AG08396 (cell line): ENCODE results near the gene ZFPM1.

Experiments used
- DNase-seq: peaks from one replicate; pipeline ENCODE4 v3.0.0; 2012; ENCODE audit warnings: low spot score, mixed read lengths

Gene ZFPM1

DNA sequence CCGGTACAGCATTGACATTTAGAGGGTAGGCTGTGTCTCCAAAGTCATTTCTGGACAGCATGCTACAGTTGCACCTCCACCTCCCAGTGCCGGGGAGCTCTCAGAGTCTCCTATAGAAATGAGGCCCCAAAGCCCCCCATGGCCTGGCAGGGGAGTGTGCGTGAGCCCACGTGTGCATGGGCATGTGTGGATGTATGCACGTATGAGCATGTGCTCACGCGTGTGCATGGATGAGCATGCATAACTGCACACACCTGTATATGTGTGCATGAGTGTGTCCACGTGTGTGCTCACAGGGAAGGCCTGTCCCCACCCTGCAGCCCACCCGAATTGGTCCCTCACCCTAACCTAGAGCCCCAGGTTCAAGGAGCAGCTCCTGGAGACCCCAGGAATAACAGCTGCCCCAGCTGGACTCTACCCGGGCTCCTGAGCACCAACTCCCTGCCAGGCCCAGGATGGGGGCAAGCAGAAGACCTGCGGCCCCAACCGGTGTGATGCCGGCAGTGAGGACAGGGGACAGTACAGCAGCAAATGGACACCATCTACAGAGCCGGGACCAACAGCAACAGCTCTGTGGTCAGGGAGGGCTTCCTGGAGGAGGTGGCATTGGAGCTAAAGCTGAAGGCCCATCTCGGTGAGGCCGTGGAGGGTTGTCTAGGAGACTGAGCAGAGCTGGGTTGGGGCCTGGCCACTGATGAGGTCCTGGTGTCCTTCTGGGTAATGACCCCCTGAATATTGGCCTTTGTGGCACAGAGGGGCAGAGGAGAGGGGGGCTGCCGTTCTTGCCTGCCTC lies 35.2 kb upstream of the ZFPM1 start:
- no peak for DNase-seq

DNA sequence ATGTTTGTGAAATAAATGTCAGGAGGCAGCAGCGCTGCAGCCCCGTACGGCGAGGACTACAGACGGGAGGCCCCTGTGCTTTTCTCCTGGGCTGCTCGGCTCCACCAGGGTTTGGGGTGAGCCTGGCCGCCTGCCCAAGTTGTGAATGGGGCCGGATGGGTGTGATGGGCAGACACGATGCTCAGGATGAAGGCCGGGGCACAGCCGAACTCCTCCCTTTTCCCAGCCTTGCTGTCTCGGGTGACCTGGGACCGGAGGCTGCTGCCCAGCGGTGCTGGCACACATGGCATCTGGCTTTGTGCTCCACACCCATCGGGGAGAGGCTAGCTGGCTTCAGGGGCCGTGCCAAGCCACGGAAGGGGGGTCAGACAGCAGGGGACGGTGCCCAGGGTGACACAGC lies 34.2 kb upstream of the ZFPM1 start:
- no peak for DNase-seq

- DNase-seq: no peak
These were observed 33.3 kb upstream of the ZFPM1 start for GRCh38 chr16:88419790-88420189.

DNA sequence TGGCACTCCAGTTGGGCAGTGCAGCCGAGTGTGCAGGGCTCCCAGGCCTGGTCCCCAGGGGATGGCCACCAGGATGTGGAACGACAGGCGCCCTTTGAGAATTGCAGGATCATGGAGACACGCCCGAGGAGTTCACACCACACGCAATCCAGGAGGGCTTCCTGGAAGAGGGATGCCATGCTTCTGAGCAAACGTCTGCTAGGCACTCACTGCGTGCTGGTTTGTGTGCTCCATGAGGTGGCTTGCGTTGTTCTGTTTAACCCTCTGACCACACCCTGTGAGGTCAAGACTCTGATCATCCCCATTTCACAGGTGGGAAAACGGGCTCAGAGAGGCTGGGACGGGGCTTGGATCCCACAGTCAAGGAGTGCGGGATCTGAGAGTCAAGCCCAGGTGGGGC lies 32.6 kb upstream of the ZFPM1 start:
- DNase-seq: no peak

GRCh38 chr16:88421301-88421700 lies 31.8 kb upstream of the ZFPM1 start:
- DNase-seq: no peak

- no peak for DNase-seq
These were observed 31.1 kb upstream of the ZFPM1 start for GRCh38 chr16:88421871-88422433.

GRCh38 chr16:88422733-88423447 lies 30.2 kb upstream of the ZFPM1 start:
- no peak for DNase-seq

DNA sequence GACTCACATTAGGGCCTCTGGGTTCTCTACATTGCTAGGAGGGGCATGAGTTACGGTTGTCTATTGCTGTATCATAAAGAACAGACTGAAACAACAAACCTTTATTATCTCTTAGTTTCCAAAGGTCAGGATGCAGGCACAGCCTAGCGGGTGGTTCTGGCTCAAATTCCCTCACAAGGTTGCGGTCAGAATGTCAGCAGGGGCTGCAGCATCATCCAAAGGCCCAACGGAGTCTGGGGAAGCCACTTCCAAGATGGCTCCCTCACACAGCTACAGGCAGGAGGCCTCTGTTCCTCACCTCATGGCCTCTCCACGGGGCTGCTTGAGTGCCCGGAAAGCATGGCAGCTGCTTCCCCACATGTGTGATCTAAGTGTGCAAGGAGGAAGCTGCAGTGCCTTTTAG lies 29.6 kb upstream of the ZFPM1 start:
- DNase-seq: no peak

DNA sequence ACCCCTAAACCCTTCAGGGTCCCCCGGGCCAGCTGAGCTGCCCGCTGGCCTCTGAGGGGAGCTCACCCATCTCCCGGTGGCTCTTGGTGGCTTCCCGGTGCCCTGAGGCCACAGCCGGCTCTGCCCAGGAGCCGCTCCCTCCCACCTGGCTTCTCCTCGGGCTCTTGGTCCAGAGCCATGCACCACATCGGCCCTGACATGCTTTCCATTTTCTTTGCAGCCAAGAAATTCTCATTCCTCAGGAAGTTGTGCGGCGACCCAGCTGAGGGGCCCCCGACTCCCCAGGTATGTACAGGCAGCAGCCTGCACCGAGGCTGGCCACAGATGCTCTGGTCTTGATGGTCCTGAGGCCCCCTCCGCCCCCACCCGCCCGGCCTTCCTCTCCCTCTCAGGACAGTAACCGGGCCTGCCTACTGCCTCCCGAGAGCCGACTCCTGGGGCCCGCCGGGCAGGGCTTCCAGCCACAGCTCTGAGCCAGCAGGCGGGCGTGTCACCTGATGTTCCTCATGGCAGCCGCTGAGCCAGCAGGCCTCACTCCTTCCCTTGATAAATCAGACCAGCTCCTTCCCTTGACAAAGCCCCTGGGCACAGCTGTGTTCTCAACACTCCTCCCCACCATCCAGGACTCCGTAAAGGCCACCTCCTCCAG lies 28.4 kb upstream of the ZFPM1 start:
- DNase-seq: no peak

GRCh38 chr16:88426018-88426417 lies 27.1 kb upstream of the ZFPM1 start:
- DNase-seq: no peak

DNA sequence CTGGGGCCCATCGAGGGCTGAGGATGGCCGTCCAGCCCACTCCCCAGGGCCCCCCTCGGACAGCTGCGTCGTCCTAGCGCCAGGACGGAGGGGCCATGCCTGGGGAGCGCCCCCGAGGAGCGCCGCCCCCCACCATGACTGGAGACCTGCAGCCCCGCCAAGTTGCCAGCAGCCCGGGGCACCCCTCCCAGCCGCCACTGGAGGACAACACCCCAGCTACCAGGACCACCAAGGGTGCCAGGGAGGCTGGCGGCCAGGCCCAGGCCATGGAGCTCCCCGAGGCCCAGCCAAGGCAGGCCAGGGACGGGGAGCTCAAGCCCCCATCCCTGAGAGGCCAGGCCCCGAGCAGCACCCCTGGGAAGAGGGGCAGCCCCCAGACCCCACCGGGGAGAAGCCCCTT lies 25.7 kb upstream of the ZFPM1 start:
- DNase-seq: no peak

DNA sequence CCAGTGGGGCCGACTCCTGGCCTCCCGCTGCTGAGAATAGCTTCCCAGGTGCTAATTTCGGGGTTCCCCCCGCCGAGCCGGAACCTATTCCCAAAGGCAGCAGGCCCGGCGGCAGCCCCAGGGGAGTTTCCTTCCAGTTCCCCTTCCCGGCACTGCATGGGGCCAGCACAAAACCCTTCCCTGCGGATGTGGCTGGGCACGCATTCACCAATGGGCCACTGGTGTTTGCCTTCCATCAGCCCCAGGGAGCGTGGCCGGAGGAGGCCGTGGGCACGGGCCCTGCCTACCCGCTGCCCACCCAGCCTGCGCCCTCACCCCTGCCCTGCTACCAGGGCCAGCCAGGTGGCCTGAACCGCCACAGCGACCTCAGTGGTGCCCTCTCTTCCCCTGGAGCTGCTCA lies 24.9 kb upstream of the ZFPM1 start:
- DNase-seq: no peak

DNA sequence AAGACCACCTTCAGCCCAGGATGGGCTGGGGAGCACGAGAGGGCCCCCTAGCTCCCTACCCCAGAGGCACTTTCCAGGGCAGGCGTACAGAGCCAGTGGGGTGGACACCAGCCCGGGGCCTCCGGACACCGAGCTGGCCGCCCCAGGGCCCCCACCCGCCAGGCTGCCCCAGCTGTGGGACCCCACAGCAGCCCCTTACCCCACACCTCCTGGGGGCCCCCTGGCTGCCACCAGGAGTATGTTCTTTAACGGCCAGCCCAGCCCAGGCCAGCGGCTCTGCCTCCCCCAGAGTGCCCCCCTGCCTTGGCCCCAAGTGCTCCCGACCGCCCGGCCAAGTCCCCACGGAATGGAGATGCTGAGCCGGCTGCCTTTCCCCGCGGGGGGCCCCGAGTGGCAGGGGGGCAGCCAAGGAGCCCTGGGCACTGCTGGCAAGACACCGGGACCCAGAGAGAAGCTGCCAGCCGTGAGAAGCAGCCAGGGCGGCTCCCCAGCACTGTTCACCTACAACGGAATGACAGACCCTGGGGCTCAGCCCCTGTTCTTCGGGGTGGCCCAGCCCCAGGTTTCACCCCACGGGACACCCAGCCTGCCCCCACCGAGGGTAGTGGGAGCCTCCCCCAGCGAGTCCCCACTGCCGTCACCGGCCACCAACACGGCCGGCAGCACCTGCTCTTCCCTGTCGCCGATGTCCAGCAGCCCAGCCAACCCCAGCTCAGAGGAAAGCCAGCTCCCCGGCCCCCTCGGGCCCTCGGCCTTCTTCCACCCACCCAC lies 24.3 kb upstream of the ZFPM1 start:
- DNase-seq: no peak

DNA sequence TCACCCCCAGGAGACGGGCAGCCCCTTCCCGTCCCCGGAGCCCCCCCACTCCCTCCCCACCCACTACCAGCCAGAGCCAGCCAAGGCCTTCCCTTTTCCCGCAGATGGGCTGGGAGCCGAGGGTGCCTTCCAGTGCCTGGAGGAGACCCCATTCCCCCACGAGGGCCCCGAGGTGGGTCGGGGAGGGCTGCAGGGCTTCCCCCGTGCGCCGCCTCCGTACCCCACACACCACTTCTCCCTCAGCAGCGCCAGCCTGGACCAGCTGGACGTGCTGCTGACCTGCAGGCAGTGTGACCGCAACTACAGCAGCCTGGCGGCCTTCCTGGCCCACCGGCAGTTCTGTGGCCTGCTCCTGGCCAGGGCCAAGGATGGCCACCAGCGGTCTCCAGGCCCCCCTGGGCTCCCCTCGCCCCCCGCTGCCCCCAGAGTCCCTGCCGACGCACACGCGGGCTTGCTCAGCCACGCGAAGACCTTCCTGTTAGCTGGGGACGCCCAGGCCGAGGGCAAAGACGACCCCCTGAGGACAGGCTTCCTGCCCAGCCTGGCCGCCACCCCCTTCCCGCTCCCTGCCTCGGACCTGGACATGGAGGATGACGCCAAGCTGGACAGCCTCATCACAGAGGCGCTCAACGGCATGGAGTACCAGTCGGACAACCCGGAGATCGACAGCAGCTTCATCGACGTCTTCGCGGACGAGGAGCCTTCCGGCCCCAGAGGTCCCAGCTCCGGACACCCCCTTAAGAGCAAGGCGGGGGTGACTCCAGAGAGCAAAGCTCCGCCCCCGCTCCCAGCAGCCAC lies 23.5 kb upstream of the ZFPM1 start:
- no peak for DNase-seq

- DNase-seq: no peak
These were observed 22.9 kb upstream of the ZFPM1 start for GRCh38 chr16:88430185-88430523.

DNA sequence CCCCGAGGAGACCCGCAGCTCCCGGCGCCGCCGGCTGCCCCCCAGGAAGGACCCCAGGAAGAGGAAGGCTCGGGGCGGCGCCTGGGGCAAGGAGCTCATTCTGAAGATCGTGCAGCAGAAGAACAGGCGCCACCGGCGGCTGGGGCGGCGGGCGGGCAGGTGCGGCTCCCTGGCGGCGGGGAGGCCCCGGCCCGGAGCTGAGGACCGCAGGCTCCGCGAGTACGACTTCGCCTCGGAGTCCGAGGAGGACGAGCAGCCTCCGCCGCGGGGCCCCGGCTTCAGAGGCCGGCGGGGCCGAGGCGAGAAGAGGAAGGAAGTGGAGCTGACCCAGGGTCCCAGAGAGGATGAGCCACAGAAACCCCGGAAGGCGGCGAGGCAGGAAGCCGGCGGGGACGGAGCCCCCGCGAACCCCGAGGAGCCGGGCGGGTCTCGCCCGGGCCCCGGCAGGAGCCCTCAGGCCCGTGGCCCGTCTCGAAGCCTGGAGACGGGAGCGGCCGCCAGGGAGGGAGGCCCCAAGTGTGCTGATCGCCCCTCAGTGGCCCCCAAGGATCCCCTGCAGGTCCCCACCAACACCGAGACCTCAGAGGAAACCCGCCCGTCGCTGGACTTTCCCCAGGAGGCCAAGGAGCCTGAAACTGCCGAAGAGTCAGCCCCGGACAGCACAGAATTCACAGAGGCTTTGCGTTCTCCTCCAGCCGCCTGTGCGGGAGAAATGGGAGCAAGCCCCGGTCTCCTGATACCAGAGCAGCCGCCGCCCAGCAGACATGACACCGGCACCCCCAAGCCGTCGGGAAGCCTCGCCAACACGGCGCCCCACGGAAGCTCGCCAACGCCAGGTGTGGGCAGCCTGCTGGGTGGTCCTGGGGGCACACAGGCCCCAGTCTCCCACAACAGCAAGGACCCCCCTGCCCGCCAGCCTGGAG lies 22.3 kb upstream of the ZFPM1 start:
- no peak for DNase-seq

DNA sequence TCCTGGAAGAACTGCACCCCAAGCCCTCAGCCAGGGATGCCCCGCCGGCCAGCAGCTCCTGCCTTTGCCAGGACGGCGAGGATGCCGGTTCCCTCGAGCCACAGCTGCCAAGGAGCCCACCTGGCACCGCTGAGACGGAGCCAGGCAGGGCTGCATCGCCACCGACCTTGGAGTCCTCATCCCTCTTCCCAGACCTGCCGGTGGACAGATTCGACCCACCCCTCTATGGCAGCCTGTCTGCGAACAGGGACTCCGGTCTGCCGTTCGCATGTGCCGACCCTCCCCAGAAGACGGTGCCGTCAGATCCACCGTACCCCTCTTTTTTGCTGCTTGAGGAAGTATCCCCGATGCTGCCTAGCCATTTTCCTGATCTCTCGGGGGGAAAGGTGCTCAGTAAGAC lies 21.4 kb upstream of the ZFPM1 start:
- no peak for DNase-seq

DNA sequence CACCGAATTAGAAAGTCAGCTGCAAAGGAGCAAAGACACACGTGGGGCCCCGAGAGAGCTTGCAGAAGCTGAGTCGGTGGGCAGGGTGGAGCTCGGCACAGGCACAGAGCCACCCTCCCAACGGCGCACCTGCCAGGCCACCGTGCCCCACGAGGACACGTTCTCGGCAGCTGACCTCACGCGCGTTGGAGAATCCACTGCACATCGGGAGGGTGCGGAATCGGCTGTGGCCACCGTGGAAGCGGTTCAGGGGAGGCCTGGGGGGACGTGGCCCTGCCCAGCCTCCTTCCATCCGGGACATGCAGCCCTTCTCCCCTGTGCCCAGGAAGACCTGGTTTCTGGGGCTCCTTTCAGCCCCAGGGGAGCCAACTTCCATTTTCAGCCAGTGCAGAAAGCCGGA lies 20.9 kb upstream of the ZFPM1 start:
- no peak for DNase-seq

GRCh38 chr16:88432753-88433152 lies 20.3 kb upstream of the ZFPM1 start:
- no peak for DNase-seq

DNA sequence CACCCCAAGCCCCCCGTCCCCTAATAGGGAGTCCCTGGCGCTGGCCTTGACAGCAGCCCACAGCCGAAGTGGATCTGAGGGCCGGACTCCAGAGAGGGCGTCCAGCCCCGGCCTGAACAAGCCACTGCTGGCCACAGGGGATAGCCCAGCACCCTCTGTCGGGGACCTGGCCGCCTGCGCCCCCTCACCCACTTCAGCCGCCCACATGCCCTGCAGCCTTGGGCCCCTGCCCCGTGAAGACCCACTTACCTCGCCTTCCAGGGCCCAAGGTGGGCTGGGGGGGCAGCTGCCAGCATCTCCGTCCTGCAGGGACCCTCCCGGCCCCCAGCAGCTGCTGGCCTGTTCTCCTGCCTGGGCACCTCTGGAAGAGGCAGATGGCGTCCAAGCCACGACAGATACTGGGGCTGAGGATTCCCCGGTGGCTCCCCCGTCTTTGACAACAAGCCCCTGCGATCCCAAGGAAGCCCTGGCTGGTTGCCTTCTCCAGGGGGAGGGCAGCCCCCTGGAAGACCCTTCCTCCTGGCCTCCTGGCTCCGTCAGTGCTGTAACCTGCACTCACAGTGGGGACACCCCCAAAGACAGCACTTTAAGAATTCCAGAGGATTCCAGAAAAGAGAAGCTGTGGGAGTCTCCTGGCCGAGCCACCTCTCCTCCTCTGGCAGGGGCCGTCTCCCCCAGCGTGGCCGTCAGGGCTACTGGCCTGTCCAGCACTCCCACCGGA lies 19.3 kb upstream of the ZFPM1 start:
- DNase-seq: no peak
